ENCODE results near the gene PTPRA.

Gene PTPRA

GRCh38 chr20:2851086-2851485, 22.2 kb upstream of the PTPRA start:
- DNase-seq: no peak

- no peak for DNase-seq
These were observed 14.7 kb upstream of the PTPRA start for GRCh38 chr20:2858591-2858990.

GRCh38 chr20:2859330-2860121, 13.8 kb upstream of the PTPRA start:
- no peak for DNase-seq

- DNase-seq: no peak
These were observed 8.7 kb upstream of the PTPRA start for GRCh38 chr20:2864626-2865025.

GRCh38 chr20:2865101-2865500, 8.2 kb upstream of the PTPRA start:
- no peak for DNase-seq

- no peak for DNase-seq
These were observed 7.7 kb upstream of the PTPRA start for GRCh38 chr20:2865630-2866029.

GRCh38 chr20:2866236-2866635, 7.0 kb upstream of the PTPRA start:
- no peak for DNase-seq

GRCh38 chr20:2867081-2867864, 6.0 kb upstream of the PTPRA start:
- DNase-seq: no peak

- DNase-seq: no peak
These were observed 3.9 kb upstream of the PTPRA start for GRCh38 chr20:2869381-2869780.

GRCh38 chr20:2871111-2871465, 2.2 kb upstream of the PTPRA start:
- no peak for DNase-seq

- DNase-seq: no peak
These were observed 1.4 kb upstream of the PTPRA start for GRCh38 chr20:2871661-2872458.

GRCh38 chr20:2872459-2873009, 747 bp upstream of the PTPRA start:
- peak; percentile 82 for DNase-seq

- DNase-seq: no peak
These were observed 413 bp downstream of the PTPRA start for GRCh38 chr20:2873747-2874041.

- no peak for DNase-seq
These were observed 1.2 kb downstream of the PTPRA start for GRCh38 chr20:2874456-2874855.

- no peak for DNase-seq
These were observed 2.5 kb downstream of the PTPRA start for GRCh38 chr20:2875690-2876203.

GRCh38 chr20:2878515-2878914, 5.2 kb downstream of the PTPRA start:
- DNase-seq: no peak

GRCh38 chr20:2879146-2879545, 5.9 kb downstream of the PTPRA start:
- no peak for DNase-seq

- DNase-seq: no peak
These were observed 7.4 kb downstream of the PTPRA start for GRCh38 chr20:2880650-2881049.

- no peak for DNase-seq
These were observed 10.7 kb downstream of the PTPRA start for GRCh38 chr20:2883726-2884637.

- DNase-seq: no peak
These were observed 14.4 kb downstream of the PTPRA start for GRCh38 chr20:2887715-2888114.

- no peak for DNase-seq
These were observed 15.1 kb downstream of the PTPRA start for GRCh38 chr20:2888224-2888955.
